Activated gamma-delta T cell treated with anti-CD3 and anti-CD28 coated beads, Interleukin-2, amount 50 U/mL, for 16 hours (primary cell): ENCODE results near the gene HSD11B2.

ENCODE experiments used
- DNase-seq: peaks from one replicate; pipeline ENCODE4 v3.0.0-alpha.2; 2020; ENCODE audit warnings: low read depth

Gene HSD11B2

DNA sequence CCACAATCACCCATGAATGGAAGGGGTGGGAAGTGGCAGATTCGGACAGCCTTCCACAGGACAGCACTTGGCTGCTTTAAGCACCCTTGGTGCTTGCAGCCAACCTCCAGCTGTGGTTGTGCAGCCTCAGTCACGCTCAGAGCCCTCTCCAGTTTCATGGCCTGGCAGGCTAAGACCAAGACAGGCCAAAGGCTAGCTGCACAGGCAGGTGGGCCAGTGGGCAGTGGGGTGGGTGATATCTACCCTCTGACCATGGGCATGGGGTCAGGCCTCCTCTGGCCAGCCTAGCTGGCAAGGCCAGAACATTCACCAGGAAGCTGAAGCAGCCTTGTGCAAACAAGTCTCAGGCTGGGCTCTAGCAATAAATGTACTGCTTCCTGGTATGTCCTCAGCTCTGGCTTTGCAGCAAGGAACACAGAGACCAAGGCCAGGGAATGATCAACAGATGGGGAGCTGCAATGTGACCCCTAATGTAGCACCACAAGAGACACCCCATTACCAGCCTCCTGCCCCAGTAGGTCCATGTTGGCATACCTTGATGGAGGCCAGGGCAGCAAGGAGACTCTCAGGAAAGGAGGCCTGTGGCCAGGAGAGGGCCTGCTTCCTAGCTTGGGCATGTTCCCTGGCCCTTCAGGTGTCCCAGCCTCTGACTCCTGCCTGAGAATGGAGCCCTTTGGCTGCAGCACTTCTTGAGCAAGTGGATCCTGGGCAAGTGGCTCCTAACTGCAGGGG is 20.9 kb downstream of the HSD11B2 start:
- DNase-seq: no peak

DNA sequence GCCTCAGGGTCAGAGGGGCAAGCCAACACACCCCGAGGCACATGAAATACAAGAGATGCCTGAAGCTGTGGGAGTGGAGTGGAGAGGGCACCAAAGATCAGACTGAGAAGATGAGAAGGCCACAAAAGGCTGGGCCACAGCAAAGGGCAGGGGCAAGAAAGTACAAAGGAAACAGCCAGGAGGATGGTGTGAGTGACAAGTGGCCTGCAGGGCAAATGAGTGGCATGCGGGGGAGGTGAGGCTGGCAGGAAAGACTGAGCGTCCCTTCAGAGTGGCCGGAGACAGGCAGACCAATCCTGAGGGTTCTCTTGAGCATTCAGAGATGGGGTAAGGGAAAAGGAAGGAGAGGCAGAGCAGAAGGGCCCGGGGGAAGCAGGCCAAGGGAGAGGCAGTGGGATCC is 23.2 kb downstream of the HSD11B2 start:
- DNase-seq: no peak

DNA sequence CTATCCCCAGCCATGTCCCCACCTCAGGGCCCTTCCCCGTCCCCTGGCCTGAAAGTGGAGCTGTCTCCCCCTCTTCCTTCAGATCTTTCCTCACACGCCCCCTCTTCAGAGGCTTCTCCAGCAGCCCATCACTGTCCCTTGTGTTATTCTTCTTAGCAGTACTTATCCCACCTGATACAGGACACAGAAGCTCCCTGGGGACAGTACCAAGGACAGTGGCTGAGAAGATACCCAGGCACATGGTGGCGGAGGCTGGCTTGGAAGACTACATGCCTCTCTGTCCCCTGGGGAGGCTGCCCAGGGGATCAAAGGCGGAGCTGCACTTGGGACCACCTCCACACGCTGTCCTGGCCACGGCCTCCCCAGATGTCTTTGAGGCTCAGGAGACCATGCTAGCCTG is 23.9 kb downstream of the HSD11B2 start:
- DNase-seq: no peak

DNA sequence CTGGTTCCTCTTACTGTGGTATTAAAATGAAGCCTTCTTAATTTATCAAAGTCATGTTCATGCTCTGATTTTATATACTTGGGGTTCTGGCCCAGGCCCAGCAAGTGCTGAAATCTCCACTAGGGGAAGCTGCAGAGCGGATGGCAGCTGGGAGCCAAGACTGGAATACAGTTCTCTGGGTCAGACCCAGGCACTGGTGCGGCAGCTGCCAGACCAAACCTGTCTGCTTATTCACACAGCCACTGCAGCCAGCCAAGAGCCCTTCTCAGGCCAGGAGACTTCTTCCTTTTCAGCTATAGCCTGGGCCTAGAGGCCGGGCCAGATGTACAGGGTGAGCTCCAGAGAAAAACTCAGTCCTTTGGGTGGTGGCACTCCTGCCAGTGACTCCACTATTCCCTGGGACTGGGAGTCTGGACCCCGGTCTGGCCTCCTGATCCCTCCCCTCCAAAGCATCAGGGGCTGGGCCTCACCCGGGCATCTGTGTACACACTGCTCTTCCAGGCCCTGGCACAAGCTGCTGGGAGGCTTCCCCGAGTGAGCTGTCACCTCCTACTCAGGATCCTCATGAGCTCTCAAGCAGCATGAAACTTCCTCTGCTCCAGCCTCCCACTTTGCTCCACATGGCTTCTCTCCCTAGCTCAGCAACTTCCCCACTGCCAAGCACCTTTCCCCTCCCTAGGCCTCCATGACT is 25.6 kb downstream of the HSD11B2 start:
- no peak for DNase-seq

DNA sequence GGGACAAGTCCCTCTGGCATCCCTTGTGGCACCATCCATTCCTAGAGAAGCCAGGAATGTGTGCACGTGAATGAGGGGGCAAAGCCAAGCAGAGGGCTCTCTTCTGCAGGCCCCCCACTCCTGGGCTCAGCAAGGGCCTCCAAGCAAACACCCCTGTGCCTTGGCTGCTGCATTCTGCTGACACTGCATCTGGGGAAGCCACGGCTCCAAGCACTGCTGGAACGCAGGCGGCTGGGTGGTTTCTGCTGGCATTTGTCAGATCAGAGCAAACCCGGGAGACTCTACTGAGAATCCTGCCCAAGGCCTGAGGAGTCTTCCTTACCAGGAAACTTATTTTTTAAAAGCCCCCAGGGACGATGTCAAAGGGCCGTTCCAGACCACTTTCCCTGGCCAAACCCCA is 26.7 kb downstream of the HSD11B2 start:
- DNase-seq: no peak

DNA sequence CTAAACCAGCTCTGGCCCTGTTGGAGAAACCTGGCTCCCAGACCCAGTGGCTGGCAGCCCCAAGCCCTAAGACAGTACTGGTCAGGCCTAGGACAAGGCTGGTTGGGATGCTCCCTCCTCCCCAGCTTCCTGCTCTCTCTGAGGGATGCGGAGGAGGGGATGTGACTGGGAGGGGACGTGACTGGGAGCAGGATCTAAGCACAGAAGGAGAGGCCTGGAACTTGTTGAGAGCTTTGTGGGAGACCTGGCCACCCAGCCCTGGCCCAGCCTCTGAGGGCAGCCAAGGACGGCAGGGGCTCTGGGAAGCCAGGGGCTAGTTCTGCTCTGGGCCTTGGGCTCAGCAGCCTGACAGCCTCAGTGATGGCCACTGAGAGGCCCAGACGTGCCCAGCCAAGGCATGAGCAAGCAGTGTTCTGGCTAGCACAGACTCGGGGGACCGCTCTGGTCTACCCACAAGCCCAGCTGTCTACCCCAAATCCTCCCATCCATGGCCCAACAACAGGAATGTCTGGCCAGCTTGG is 27.3 kb downstream of the HSD11B2 start:
- no peak for DNase-seq

DNA sequence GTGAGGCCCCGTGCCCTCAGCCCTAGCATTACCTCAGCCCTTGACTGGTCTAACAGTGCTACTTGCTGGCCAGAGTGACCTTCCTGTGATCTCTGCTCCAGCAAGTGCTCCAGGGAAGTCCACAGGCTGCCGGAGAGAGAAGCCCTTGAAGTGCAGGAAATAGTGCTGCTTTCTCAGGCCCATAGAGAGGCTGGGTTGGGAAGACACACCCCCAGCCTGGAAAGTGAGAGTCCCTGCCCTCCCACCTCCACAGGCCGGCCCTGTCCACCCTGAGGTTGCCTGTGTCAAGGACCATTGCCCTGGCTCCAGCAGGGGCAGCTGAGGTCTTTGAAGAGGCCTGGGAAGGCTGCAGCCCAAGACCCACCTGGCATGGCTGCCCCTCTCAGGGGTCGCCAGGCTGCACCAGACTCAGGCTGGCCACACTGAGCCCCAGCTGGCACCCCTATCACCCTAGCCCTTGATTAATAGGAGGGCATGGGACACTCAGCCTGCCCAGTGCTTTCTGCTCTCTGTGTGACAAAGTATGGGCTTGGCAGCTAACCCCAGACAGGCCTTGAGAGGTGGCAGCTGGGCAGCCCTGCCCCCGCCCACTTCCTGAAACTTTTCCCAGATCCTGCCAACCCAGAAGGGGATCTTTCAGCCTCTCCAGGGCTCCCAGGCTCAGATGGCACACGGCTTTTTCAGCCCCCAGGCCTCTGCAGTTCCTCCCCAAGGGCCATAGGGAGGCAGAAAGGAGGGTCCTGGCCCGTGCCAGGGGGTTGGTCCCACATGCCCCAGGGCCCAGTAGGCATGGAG is 28.3 kb downstream of the HSD11B2 start:
- DNase-seq: no peak

DNA sequence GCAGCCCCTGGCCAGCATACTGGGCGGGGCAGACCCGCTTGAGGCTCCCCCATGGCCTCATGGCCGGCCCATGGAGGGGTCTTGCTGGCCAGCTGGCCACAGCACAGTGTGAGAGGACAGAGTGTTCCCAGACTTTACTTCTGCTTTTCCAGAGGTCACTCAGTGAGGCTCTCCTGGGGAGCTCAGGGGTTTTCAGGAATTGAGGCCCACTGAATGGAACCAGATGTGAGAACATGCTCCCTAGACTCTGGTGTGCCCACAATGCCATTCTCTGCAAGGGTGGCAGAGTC is 28.9 kb downstream of the HSD11B2 start:
- DNase-seq: no peak

DNA sequence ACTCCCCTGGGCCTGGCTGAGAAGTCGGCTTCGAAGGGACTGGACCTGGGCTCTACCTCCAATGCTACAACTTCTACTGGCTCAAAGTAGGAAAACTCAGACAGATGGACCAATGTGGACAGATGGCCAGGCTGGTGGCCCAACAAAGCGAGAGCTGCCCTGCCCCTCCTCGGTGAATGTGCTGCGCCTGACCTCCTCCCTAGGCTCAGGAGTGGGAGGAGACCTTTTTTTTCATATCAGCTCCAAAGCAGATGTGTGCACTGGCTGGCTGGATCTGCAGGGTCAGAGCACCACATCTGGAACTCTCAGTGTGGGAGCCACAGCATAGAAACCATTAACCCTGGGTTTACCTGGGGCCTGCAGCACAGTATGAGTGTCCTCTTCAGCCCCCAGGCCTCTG is 29.2 kb downstream of the HSD11B2 start:
- no peak for DNase-seq

DNA sequence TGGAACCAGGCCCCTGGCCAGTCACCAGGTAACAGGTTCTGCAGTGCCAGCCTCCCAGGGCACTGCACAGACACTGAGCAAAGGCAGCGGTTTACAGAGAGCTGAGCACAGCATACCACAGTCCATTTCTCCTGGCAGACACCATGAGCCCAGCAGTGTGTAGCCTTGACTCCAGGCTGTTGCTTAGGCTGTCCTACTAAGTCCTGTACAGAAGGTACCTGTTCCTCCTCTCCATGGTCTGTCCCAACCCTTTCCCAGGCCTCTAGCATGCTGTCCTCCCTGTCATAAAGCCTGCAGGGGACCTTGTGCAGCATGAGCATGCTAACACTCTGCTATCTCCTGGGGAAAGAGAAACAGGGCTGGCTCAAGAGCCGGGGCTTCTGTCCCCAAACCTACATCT is 30.0 kb downstream of the HSD11B2 start:
- DNase-seq: no peak

DNA sequence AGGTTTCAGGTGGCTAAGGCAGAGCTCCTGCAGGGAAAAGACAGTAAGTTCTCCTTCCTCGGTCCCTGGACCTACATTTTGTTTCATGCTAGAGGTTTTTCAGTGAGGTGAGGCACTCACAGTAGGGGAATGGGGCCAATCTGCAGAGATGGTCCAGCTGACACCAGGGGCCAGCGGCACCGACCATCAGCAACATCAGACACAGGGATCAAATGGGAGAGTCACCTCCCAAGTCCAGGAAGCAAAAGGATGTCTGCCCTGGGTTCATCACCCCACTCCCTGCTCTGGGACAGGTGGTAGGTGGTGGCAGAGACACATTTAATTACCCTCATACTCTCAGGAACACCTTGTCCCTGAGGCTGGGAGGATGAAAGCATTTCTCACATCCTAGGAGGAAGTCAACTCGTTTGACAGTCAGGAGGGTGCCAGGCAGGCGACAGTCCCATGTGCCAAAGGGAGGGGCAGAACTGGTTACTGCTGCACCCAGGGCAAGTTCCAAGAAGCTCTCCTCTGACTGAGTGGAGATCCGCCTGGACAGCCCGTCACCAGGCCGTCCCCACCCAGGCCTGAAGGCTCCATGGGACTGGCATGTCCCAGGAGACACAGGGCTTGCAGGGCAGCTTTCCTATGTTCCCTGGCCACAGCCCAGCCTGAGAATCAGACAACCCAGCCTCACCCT is 30.8 kb downstream of the HSD11B2 start:
- DNase-seq: no peak

DNA sequence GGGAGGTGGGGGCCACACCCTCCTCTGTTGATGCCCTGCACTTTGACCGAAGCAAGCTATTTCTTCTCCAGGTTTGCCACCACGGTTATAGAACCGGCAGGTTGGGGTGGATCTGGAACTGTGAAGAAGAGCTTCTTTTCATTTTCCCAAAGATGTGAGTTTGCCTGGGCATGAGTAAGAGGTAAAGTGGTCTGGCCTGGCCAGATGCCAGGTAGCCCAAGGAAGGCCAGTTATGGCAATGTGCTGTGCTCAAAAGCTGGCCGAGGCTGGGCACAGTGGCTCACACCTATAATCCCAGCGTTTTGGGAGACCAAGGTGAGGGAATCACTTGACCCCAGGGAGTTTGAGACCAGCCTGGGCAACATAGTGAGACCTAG is 31.3 kb downstream of the HSD11B2 start:
- no peak for DNase-seq

DNA sequence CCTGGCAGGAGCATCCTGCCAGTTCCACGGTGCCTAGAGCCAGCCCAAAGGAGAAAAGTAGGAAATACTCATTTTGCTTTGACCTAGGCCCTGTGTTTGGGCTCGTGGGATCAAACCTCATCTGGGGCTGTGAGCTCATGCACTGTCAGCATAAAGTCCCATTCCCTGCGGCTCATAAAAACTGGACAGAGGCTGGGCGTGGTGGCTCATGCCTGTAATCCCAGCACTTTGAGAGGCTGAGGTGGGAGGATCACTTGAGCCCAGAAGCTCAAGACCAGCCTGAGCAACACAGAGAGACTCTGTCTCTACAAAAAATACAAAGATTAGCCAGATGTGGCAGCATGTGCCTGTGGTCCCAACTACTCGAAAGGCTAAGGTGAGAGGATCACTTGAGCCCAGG is 32.1 kb downstream of the HSD11B2 start:
- DNase-seq: no peak

DNA sequence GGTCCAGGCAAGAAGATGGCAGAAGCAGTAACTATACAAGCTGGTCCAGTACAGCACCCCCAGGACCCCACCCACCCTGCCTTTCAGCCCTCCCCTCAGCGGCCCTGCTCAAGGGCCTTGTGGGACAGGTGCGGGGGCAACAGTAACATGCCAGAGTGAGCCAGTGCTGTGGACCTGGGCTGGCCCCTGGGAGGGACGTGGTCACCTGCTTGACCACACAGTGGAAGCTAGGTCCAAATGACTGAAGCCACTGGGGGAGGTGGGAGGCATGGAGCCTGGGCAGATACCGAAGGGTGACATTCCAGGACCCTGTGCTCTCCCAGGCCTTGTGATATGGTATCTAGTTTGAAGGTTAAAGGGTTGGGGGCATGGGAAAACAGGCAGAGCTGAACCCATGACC is 32.8 kb downstream of the HSD11B2 start:
- DNase-seq: no peak

DNA sequence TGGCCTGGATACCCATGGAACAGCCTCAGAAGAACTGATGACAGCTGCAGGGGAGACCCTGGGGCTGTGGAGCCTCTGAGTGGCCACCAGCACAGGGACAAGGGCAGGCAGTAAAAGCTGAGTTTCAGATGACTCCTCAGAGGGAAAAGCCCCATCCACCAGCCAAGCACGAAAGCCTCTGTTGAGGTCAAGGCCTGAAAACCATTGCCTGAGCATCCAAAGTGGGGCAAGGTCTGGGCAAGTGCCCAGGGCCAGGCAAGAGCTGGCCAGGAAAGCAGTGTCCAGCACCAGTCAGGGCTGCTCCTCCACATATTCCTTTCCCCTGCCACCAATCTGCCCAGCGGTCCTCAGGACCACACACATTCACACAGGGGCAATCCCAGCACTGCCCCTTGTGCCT is 33.6 kb downstream of the HSD11B2 start:
- no peak for DNase-seq

DNA sequence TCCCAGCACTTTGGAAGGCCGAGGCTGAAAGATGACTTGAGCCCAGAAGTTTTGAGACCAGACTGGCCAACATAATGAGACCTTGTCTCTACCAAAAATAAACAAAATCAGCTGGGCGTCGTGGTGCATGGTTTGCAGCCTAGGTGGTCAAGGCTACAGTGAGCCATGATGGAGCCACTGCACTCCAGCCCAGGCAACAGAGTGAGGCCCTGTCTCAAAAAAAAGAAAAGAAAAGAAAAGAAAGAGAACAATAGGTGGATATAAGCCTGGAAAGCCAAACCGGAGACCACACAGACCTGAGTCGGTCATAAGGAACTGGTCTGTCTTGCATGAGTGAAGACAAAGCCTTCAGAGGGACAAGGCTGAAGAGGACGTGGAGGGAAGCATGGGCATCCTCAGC is 35.7 kb downstream of the HSD11B2 start:
- DNase-seq: no peak

DNA sequence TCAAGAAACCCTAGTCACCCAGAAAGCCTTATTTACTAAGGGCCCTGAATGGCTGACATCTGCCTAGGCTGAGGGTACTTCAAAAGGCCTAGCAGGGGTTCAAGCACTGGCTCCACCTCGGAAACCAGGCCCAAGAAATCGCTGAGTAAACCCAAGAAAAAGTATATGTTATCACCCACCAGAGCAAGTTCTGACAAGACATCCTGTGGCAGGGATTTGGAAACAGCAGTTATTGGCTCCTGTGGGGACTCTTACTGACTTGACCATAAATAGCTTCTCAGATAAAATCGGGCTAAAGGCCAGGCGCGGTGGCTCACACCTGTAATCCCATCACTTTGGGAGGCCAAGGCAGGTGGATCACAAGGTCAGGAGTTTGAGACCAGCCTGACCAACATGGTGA is 37.8 kb downstream of the HSD11B2 start:
- DNase-seq: no peak

DNA sequence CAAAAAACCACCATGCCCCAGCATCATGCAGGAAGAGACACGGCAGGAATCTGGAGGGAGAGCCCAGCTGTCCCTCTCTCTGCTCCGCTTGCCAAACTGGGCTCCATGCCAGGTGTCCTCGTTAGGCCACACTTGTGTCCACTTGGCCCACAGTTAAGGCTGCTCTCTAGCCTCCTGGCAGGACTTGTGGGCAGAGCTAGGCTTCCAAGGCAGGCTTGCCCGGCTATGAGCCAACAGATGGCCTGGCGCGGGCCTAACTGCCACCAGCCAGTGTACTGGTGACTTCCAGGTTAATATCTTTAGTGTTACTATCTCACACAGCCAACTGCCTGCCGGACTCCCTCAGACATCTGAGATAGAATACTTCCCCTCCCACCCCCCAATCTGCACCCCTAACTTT is 39.4 kb downstream of the HSD11B2 start:
- no peak for DNase-seq

DNA sequence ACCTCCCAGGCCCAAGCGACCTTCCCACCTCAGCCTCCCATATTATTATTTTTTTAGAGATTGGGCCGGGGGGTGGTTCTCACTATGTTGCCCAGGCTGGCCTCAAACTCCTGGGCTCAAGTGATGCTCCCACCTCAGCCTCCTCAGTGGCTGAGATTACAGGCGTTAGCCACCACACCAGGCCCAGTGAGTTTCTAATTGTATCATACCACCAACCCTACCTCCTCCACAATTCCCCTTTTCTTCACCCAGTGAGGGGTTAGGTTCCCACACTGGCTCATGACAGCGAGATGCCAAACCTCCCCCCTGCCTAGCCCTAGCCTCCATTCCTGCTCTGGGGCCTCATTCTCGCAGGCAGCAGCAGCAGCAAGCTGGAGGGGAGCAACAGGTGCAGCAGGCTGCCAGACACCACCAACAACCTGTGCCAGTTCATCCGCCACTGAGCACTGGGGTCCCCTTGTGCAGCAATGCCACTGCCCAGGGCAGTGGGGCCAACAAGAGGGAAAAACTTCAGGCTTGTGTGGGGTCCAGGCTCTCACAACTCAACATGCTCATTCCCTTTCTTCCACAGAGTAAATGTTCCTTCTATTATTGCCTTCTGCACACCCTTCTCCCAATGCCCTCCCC is 41.0 kb downstream of the HSD11B2 start:
- DNase-seq: no peak

DNA sequence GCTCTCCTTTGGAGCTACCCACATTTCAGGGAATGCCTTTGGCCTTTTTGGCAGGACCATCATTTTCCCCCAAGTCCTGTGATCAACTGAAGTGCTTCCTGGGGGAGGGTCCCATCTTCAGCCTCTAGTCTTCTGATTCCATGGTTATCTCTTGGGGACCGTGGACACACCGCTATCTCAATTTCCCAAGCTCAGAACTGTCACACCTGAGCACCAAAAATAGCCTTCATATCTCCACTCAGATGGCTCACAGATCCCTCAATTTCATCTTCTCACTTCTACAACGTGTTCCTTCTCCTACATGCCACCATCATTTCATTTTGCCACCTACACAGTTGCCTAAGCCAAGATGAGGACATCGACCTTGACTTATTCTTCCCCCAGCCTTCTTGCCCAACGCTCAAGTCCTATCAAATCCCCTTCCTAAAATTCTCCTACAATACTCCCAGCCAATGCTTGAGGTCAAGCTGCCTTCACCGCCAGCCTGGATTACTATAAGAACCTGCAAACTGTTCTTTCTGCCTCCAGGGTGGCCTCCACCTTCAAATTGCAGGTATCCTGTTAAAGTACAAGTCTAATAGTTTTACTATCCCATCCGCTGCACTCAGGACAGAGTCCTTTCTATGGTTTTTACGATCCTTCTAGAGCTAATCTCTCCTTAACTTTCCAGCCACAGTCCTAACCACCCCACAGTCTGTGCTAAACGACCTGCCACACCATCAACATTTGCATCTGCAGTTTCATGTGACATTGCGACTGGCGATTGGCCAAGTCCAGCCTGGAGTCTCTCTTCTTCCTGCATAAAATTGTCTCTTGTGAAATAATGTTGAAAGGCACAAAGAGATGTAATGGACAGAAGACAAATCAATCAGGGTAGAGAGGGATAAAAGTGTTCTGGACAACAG is 43.9 kb downstream of the HSD11B2 start:
- no peak for DNase-seq

DNA sequence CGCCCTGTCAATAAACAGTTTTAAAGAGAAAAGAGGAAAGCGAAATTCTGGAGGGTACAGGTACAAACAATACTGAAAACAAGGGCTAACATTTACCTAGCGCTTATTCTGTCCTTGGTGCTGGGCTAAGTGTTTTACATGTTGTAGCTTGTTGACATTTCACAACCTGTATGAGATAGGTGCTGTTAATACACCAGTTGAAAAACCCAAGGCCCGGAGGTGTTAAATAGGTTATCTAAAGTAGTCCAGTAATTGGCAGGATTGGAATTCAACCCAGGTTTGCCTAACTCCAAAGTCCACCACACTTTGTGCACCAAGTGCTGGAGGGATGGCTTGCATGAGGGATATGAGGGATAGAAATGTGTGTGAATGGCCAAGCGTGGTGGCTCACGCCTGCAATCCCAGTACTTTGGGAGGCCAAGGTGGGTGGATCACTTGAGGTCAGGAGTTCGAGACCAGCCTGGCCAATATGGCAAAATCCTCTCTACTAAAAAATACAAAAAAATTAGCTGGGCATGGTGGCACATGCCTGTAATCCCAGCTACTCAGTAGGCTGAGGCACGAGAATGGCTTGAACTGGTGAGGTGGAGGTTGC is 47.1 kb downstream of the HSD11B2 start:
- DNase-seq: no peak
